NCI-H2196 (cell line): Measurements from ENCODE around the gene NAP1L1.
A peak's percentile ranks its signal among the peaks of the same experiment; 100 is the strongest.

Experiments used
- DNase-seq: peaks from one replicate; lab custom pipeline; 2025; ENCODE audit not compliant: unreplicated experiment; lab: John Stamatoyannopoulos, UW

NAP1L1 gene

GRCh38 chr12:76023069-76023690 lies 61.3 kb downstream of the NAP1L1 start:
- no peak for DNase-seq

DNA sequence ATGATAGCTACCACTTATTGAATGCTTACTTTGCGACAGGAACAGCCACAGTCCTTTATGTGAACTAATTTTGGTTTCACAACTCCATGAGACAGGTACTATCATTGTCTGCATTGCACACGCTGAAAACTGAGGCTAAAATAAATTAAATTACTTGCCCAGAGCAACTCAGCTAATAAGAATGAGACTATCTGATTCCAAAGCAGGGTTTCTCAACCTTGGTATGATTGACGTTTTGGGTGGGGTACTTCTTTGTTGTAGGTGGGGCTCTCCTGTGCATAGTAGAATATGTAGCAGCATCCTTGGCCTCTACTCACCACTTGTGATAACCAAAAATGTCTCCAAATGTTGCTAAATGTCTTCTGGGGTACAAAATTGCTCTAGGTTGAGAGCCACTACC lies 62.0 kb downstream of the NAP1L1 start:
- DNase-seq = no peak

DNA sequence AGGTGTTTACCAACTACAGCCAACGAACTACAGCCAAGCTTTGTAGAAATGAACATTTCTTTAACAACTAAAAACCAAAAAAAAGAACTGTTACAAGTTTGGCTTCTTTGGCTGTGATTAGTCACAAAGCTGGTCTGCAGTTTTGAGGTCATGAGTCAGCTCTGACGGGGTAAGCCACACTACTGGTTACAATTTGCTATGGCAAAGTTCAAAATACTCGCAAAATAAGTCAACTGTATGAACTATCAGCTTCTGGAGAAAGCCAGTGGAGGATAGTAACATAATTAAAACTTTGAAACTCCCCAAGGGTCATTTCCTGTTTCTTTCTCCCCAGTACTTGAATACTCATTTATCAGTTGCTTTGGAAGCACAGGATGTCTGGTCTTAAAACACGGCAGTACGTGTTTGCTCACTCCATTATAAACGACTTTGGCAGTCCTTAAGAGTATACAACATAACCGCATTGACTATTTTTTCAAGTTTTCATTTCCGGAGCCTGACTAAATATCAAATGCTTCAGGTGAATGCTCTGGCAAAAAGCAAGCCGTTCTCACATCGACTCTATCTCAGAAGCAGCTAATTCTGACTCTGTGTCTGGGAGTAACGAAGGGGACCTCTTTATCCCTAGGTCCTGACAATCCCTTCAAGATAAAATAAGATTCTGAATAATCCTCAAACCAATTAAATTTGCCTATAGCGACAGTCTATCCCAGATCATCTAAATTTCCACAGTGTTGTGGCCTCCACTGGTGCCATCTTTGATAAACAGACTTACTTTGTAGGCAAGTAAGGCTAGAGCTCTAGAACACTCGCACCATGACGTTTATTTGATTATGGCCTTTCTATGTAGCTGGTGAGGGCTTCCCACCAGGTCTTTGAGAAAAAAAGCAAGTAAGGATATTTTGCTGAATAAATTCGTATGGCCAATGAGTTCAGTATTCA lies 63.5 kb downstream of the NAP1L1 start:
- peak; percentile 60 for DNase-seq

GRCh38 chr12:76020281-76020680 lies 64.2 kb downstream of the NAP1L1 start:
- no peak for DNase-seq

GRCh38 chr12:76018672-76019071 lies 65.8 kb downstream of the NAP1L1 start:
- no peak for DNase-seq

GRCh38 chr12:76018111-76018510 lies 66.4 kb downstream of the NAP1L1 start:
- no peak for DNase-seq

DNA sequence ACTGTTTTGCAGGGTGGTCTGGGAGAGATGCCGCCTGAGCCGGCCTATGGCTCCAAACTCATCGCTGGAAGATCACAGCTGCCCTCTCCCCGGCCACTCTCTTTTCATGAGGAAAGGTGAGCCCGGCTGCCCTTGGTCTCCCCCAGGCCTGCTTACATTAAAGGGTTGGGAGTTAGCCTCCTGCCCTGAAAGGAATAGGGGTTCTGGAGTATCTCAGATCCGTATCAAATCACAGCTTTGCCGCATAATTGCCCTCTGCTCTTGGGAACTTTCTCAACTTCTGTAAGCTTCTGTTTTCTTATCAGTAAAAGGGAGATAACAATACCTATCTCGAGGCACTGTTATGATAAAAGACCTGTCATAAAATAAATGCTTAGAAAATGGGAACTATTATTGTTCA lies 70.5 kb downstream of the NAP1L1 start:
- no peak for DNase-seq

DNA sequence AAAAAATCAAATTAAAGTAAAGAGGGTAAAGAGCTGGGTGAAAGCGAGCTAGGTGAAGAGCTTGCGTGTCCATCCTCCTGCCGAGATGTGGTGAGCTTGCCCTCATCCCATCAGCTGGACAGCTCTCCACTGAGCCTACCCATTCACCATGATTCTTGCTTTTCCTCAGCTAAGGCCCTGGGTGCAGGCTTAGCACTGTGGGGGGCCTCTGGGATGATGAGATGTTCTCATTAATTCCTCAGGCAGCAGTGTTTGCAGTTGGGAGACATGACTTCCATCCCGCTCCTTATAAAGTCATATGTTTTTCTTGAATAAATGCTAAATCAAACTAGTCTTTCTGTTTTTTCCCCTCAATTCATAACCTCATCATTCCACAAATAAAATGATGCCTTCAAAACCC lies 70.9 kb downstream of the NAP1L1 start:
- DNase-seq = no peak

- DNase-seq = no peak
Measured at GRCh38 chr12:76012644-76013043, 71.8 kb downstream of the NAP1L1 start.

DNA sequence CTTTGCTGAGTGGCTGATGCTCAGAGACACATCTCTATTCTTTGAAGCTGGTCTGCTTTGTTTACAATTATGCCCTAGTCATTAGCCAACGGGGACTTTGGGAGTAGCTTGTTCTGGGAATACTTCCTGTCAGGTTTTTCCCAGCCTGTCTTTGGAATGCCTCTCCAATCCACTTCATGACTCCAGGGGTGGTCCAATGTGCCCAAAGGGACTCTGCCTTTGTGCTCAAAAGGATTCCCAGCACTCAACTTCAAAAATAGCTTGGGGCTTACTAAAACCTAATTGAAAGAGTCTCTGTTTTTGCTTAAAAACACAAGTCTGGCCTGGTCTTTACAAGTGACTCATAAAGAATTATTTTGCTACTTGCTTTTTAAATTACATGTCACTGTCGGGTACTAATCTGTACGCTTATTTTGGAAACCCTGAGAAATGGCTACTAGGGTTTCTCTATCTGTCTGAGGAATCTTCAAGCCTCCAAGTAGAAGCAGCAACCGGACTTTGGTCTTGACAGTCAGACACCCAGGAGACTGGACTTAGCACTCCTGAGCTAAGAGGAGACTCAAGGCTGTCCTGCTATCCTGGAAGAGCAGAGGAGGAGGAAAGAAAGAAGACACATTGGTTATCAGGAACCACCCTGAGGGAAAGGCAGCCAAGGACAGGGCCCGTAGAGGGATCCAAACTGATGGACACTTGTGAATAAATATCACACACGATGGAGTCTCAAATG lies 73.6 kb downstream of the NAP1L1 start:
- DNase-seq = no peak

DNA sequence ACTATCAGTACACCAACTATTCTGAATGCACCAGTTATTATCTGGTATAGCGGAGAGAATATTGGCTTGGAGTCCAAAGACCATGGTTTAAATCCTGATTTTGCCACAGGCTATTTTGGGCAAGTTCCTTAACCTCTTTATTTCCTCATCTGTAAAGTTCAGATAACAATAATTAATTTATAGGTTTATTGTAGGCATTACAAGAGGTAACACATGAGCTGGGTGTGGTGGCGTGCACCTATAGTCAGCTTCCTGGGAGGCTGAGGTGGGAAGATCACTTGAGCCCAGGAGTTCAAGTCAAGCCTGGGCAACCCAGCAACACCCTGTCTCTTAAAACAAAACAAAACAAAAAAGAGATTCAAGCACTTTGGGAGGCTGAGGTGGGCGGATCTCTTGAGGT lies 76.1 kb downstream of the NAP1L1 start:
- DNase-seq = no peak

DNA sequence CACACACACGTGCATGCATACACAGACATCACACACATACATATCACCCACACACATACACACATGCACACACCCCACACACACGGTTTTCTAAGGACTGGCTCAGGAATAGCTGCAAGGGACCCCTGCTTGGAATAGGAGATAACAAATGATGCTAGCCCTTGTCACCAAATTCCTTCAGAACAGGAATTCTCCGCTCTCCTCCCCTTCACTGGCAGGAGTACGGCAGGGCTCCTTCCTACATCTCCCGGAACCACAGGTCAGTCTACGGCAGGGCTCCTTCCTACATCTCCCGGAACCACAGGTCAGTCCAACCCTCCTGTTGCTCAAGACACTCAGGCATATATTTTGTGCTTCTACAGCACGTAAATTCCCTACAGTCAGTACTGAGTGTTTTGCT lies 76.8 kb downstream of the NAP1L1 start:
- DNase-seq = no peak

DNA sequence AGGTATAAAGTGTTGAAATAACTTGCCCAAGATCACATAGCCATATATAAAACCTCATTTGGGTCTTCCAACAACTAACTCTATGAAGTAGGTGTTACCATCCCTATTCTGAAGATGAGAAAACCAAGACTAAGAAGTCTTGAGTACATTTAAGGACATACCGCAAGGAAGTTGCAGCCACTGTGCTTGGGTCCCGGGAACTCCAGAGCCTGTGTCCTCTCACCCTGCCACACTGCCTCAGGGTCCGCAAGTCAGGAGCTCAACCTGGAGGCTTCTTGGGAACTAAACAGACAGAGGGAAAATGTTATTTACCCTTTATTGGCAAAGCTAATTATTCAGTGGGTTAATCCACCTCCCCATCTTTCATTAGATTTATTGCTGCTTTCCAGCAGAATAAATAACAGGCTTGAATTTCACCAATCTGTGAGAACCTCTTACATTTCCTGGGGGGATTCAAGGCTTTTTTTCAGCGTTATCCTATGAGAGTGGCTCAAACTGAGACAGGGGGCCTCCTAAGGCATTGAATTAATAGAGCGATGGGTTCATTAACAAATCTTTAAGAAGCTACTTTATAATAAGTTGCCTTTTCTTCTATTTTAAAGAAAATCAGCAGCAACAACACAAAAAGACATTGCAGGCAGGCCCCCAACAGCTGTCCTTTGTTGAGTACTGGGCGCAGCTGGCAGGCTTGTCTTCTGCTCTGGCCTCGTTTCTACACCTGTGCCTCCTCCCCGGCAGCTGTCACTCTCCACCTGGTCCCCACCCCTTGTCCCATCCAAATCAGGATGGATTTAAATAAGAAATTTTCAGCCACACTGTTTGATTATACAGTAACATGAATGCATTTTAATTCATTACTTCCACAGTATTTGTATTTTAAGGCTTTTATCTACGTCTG lies 78.2 kb downstream of the NAP1L1 start:
- no peak for DNase-seq

- DNase-seq = no peak
Measured at GRCh38 chr12:76003355-76003638, 81.2 kb downstream of the NAP1L1 start.

- DNase-seq = no peak
Measured at GRCh38 chr12:76002598-76003354, 81.7 kb downstream of the NAP1L1 start.

- DNase-seq = no peak
Measured at GRCh38 chr12:75998292-75999063, 86.0 kb downstream of the NAP1L1 start.

DNA sequence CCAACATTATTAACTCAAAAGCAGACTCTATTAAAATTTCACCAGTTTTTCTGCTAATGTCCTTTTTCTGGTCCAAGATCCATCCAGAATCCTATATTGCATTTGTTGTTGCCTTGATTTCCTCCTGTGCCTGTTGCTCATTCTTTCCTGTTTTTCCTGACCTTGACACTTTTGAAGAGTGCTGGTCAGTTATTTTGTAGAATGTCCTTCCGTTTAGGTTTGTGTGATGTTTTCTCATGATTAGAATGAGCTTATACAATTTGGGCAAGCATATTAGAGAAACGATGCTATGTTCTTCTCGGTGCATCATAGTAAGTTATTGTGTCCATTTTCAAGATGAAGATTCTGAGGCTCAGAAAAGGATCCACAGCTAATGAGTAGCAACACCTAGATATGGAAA lies 86.8 kb downstream of the NAP1L1 start:
- DNase-seq = no peak

GRCh38 chr12:75996861-75997447 lies 87.5 kb downstream of the NAP1L1 start:
- DNase-seq = no peak

GRCh38 chr12:75995691-75996090 lies 88.8 kb downstream of the NAP1L1 start:
- no peak for DNase-seq
